HepG2 (cell line): ENCODE results near the gene ATL2. TPM values are rescaled to one million over a fixed set of nuclear protein-coding genes. Genes with fewer than 3 reads are reported as not detected.

ENCODE experiments used
- BORCS8-MEF2B ChIP-seq: sonication (generic); formaldehyde crosslinking; IDR thresholded peaks from 2 replicates; pipeline ENCODE4 v1.8.0; 2022; ENCODE audit warnings: mild to moderate bottlenecking, missing genetic modification reagents
- BRF2 ChIP-seq: sonication (generic); formaldehyde crosslinking; IDR thresholded peaks from 2 replicates; pipeline ENCODE4 v1.8.1; 2022; ENCODE audit warnings: mild to moderate bottlenecking, missing genetic modification reagents
- CBFB ChIP-seq: sonication (generic); formaldehyde crosslinking; IDR thresholded peaks from 2 replicates; pipeline ENCODE4 v1.4.0; 2020; ENCODE audit warnings: missing genetic modification reagents
- CC2D1A ChIP-seq: sonication (generic); formaldehyde crosslinking; IDR thresholded peaks from 2 replicates; pipeline ENCODE4 v1.8.1; 2023; ENCODE audit warnings: mild to moderate bottlenecking, missing genetic modification reagents
- DDIT3 ChIP-seq: sonication (generic); formaldehyde crosslinking; IDR thresholded peaks from 2 replicates; pipeline ENCODE4 v1.4.0; 2020; ENCODE audit warnings: mild to moderate bottlenecking, missing genetic modification reagents
- ETV6 ChIP-seq: sonication (generic); formaldehyde crosslinking; conservative IDR thresholded peaks from 2 replicates; pipeline ENCODE4 v1.4.0; 2020; ENCODE audit warnings: missing genetic modification reagents
- HHEX ChIP-seq: IDR thresholded peaks from 2 replicates; pipeline ENCODE4 v1.6.1; 2016; ENCODE audit warnings: control low read depth
- JUN ChIP-seq: sonication (generic); formaldehyde crosslinking; IDR thresholded peaks from 2 replicates; pipeline ENCODE4 v1.4.0; 2020; ENCODE audit warnings: mild to moderate bottlenecking, missing genetic modification reagents
- KLF12 ChIP-seq: sonication (generic); formaldehyde crosslinking; IDR thresholded peaks from 2 replicates; pipeline ENCODE4 v1.4.0; 2020; ENCODE audit warnings: missing genetic modification reagents, borderline replicate concordance
- MAFG ChIP-seq: sonication (generic); formaldehyde crosslinking; IDR thresholded peaks from 2 replicates; pipeline ENCODE4 v1.5.1; 2020; ENCODE audit warnings: mild to moderate bottlenecking, missing genetic modification reagents
- MED8 ChIP-seq: sonication (generic); formaldehyde crosslinking; IDR thresholded peaks from 2 replicates; pipeline ENCODE4 v1.8.1; 2023; ENCODE audit warnings: mild to moderate bottlenecking, missing genetic modification reagents; ENCODE audit not compliant: insufficient replicate concordance
- NFRKB ChIP-seq: fragments of 450-650 bp; IDR thresholded peaks from 2 replicates; pipeline ENCODE4 v1.6.1; 2017
- POLR2A ChIP-seq, 2 experiments: IDR thresholded peaks; 2 replicates each; pipeline ENCODE4 v1.6.1; 2011; ENCODE audit warnings: low read depth in 2 of 2, low read length in 2 of 2, mild to moderate bottlenecking in 1 of 2, moderate library complexity in 1 of 2; ENCODE audit not compliant: insufficient read depth in 1 of 2
- PTBP1 ChIP-seq: fragments of 200-400 bp; formaldehyde crosslinking; IDR thresholded peaks from 2 replicates; pipeline ENCODE4 v1.6.1; 2018; ENCODE audit warnings: low read length, low read depth; ENCODE audit not compliant: poor library complexity, severe bottlenecking
- RAD51 ChIP-seq: fragments of 450-650 bp; IDR thresholded peaks from 2 replicates; pipeline ENCODE4 v1.6.1; 2016; ENCODE audit warnings: borderline replicate concordance
- SMC3 ChIP-seq: IDR thresholded peaks from 2 replicates; pipeline ENCODE4 v1.6.1; 2011; ENCODE audit warnings: low read length, improper control_type of control experiment
- SP4 ChIP-seq: sonication (generic); formaldehyde crosslinking; IDR thresholded peaks from 2 replicates; pipeline ENCODE4 v1.8.1; 2023; ENCODE audit warnings: mild to moderate bottlenecking, missing genetic modification reagents
- SRSF4 ChIP-seq: fragments of 200-400 bp; formaldehyde crosslinking; IDR thresholded peaks from one replicate; pipeline ENCODE4 v1.6.1; 2018; ENCODE audit warnings: mild to moderate bottlenecking, low read depth, low read length, moderate library complexity; ENCODE audit not compliant: poor library complexity, severe bottlenecking
- TBX2 ChIP-seq: sonication (generic); formaldehyde crosslinking; IDR thresholded peaks from 2 replicates; pipeline ENCODE4 v1.5.0; 2020; ENCODE audit warnings: missing genetic modification reagents, mild to moderate bottlenecking, borderline replicate concordance
- ZEB1 ChIP-seq: IDR thresholded peaks from 2 replicates; pipeline ENCODE4 v1.6.1; 2012; ENCODE audit warnings: mild to moderate bottlenecking, low read depth, inconsistent platforms; ENCODE audit not compliant: insufficient replicate concordance
- ZFP91 ChIP-seq: sonication (generic); formaldehyde crosslinking; IDR thresholded peaks from 2 replicates; pipeline ENCODE4 v1.9.0; 2022; ENCODE audit warnings: missing genetic modification reagents, mild to moderate bottlenecking, borderline replicate concordance
- ZNF12 ChIP-seq: sonication (generic); formaldehyde crosslinking; IDR thresholded peaks from 2 replicates; pipeline ENCODE4 v1.5.0; 2020; ENCODE audit warnings: missing genetic modification reagents
- ZNF136 ChIP-seq: sonication (generic); formaldehyde crosslinking; IDR thresholded peaks from 2 replicates; pipeline ENCODE4 v1.8.1; 2022; ENCODE audit warnings: low read depth, mild to moderate bottlenecking, moderate library complexity, missing genetic modification reagents
- ZNF224 ChIP-seq: sonication (generic); formaldehyde crosslinking; IDR thresholded peaks from 2 replicates; pipeline ENCODE4 v1.5.0; 2020; ENCODE audit warnings: mild to moderate bottlenecking, missing genetic modification reagents
- ZNF30 ChIP-seq: sonication (generic); formaldehyde crosslinking; IDR thresholded peaks from 2 replicates; pipeline ENCODE4 v1.5.0; 2020; ENCODE audit warnings: mild to moderate bottlenecking, missing genetic modification reagents
- ZNF331 ChIP-seq: sonication (generic); formaldehyde crosslinking; IDR thresholded peaks from 2 replicates; pipeline ENCODE4 v1.4.0; 2020; ENCODE audit warnings: missing genetic modification reagents
- ZNF670 ChIP-seq: sonication (generic); formaldehyde crosslinking; IDR thresholded peaks from 2 replicates; pipeline ENCODE4 v1.8.0; 2022; ENCODE audit warnings: mild to moderate bottlenecking, missing genetic modification reagents, borderline replicate concordance
- ZSCAN20 ChIP-seq: sonication (generic); formaldehyde crosslinking; IDR thresholded peaks from 2 replicates; pipeline ENCODE4 v1.4.0; 2020; ENCODE audit warnings: missing genetic modification reagents, mild to moderate bottlenecking, borderline replicate concordance
- ZSCAN22 ChIP-seq: sonication (generic); formaldehyde crosslinking; IDR thresholded peaks from 2 replicates; pipeline ENCODE4 v1.4.0; 2020; ENCODE audit warnings: mild to moderate bottlenecking, missing genetic modification reagents
- polyA plus RNA-seq, 8 experiments: library from polyadenylated mRNA; depleted of rRNA in 3 of 8; stranded (reverse) in 7 of 8; unstranded in 1 of 8; fragments of >200 nt; fragmentation: Illumina TruSeq in 4 of 8; extraction: Trizol in 4 of 8; gene quantifications; 2 replicates each; pipeline versions ENCODE4 v1.2.1 to v1.2.3, GENCODE V29; 2011 to 2016; ENCODE audit warnings: low read depth in 4 of 8, missing spikeins in 1 of 8, mixed read lengths in 1 of 8; ENCODE audit not compliant: insufficient read depth in 1 of 8
- total RNA-seq, 5 experiments: library from RNA; depleted of rRNA; stranded (reverse); fragments of >200 nt; fragmentation: Illumina TruSeq; extraction: Trizol; gene quantifications; 2 replicates each; pipeline ENCODE4 v1.2.3, GENCODE V29; 2016; ENCODE audit warnings: low read depth in 1 of 5
- TF ChIP-seq, protein P1 (sequence below): sonication (generic); formaldehyde crosslinking; IDR thresholded peaks from 2 replicates; pipeline ENCODE4 v1.5.1; 2020; ENCODE audit warnings: missing genetic modification reagents, mild to moderate bottlenecking, borderline replicate concordance

The ATL2 gene
- total and polyA plus RNA-seq, 2 of the 13 experiments (the other 11 are each of a cell fraction or from before 2014, with no cell fraction given), result 56.5 to 119 TPM

DNA sequence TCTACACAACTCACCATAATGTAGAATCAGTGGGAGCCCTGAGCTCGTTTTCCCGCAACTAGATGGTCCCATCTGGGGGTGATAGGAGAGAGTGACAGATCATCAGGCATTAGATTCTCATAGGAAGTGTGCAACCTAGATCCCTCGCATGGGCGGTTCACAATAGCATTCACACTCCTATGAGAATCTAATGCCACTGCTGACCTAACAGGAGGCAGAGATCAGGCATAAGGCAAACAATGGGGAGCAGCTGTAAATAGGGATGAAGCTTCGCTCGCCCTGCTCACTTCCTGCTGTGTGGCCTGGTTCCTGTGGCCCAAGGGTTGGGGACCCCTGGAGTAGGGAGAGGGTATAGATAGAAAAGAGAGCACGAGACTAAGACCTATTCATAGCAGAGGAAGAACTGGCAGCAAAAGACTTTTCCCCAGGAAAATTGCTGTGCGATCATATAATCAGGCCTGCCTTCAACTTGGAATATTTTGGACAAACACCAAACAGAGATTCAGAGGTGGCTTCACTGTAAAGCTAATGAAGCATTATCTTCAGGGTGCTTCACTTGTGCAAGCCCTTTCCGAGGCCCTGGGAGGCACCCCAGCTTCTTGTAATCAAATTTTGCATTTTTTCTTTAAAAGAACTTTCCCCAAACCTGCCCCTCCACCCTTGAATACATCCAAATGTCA lies 29.0 kb upstream of the ATL2 start (continued):
- TF ChIP-seq ZFP91 (no peak), ZNF12 (CRISPR knock-in tag) (no peak; the same call in 1 of the 2 replicates), SRSF4 (no peak), NFRKB (no peak), ZNF331 (CRISPR knock-in tag) (peak; percentile 68), KLF12 (CRISPR knock-in tag) (no peak), ETV6 (CRISPR knock-in tag) (no peak), ZSCAN20 (CRISPR knock-in tag) (no peak; the same call in 1 of the 2 replicates), POLR2A (IDR thresholded peaks at IDR 0.05; ENCODE audit: insufficient read depth in 1 of 2, low read depth in 2 of 2, low read length in 2 of 2) (peak in 1 of 2 experiments; percentile 41; a peak in 1 of 4 replicates), RAD51 (no peak), BRF2 (CRISPR knock-in tag) (no peak), SP4 (CRISPR knock-in tag) (no peak), ZEB1 (no peak), ZNF30 (CRISPR knock-in tag) (0 out of 2 replicates have a peak, but pooled peaks have one; percentile 73), BORCS8-MEF2B (CRISPR knock-in tag) (no peak), ZNF670 (CRISPR knock-in tag) (no peak), ZSCAN22 (CRISPR knock-in tag) (no peak), TBX2 (CRISPR knock-in tag) (peak; percentile 80), ZNF136 (CRISPR knock-in tag) (peak; percentile 60; the same call in 1 of the 2 replicates), CBFB (CRISPR knock-in tag) (no peak), CC2D1A (CRISPR knock-in tag) (no peak), MAFG (CRISPR knock-in tag) (no peak), JUN (CRISPR knock-in tag) (no peak), ZNF224 (CRISPR knock-in tag) (no peak), MED8 (CRISPR knock-in tag) (no peak), PTBP1 (no peak), SMC3 (peak; percentile 0; the same call in 1 of the 2 replicates), DDIT3 (CRISPR knock-in tag) (no peak), HHEX (no peak)
- TF ChIP-seq, protein P1, sequence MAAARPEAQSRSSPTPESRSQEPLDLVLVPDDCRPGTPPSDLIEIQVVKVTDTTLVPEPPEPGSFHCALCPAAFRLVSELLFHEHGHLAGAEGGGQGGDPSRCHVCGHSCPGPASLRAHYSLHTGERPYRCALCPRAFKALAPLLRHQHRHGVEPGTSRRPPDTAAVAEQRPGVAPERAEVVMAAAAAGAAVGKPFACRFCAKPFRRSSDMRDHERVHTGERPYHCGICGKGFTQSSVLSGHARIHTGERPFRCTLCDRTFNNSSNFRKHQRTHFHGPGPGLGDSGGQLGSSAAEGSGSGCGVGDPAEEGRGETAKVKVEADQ (CRISPR knock-in tag), result no peak
